GM10847 (cell line): ENCODE measurements around the gene MBP.

Experiments used
- POLR2A ChIP-seq: IDR thresholded peaks from 2 replicates; pipeline ENCODE4 v1.6.1; 2011; ENCODE audit not compliant: insufficient read length; ENCODE audit errors: extremely low read depth

Gene MBP

GRCh38 chr18:77082316-77082955, 50.1 kb downstream of the MBP start:
- no peak for TF ChIP-seq POLR2A

DNA sequence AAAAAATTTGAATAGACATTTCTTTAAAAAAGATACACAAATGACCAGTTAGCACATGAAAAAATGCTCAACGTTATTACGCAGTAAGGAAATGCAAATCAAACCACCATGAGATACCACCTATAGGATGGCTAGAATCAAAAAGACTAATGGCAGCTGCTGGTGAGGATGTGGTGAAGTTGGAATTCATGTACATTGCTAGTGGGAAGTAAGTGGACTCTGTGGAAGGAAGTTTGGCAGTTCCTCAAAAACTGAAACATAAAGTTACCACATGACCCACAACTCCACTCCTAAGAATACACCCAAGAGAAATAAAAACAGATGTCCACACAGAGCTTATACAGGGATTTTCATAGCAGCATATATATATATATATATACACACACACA, 51.2 kb downstream of the MBP start:
- TF ChIP-seq POLR2A = no peak

- TF ChIP-seq POLR2A = no peak
Observed at GRCh38 chr18:77079954-77080682, 52.5 kb downstream of the MBP start.

GRCh38 chr18:77079088-77079487, 53.5 kb downstream of the MBP start:
- no peak for TF ChIP-seq POLR2A

DNA sequence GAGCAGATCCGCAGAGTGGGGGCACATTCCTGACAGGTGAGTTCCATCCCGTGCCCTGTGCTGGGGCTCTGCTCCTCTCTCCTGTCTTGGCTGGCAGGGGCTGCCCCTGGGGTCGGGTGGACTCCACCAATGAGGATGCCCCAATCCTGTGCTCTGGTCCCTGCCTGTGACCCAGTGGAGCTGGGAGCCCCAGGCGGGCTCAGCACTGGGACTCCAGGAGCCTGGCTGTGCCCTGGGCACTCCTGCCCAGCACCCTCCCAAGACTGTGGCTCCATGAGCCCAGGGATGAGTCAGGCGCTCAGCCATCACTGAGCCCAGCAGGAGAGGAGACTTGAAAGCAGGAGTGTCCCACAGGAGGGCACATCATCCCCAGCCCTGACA, 53.9 kb downstream of the MBP start:
- TF ChIP-seq POLR2A = no peak

DNA sequence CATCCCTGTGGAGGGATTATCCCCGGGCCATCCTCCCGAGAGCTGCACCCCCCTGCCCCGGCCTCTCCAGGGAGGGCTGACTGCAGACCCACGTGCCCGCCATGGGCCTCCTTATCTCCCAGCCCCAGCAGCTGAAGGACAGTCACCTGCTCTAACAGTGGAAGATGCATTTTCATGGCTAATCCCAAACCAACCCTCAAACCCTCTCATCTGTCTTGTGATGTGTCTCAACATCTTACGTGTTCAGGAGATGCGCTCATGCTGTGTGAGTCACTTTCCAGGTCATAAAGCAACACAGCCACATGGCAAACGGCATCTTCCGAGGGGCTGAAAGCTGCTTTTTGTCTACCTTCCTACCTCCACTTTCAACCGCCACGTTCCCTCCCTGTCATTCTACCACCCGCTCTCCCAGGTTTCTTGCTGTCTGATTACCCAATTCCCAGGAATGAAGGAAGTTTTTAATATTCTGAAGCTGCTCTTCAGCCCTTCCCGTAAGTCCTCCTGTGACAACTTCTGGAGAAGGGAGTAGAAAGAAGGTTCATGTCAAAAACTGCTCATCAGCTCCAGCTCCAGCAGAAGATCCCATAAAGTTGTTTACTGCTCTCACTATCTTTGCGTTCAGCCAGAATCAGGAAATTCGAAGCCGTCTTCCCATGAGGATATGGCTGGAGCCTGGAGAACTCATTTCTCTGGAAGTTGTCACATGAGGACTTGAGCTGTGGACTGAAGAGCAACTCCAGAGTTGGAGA, 54.5 kb downstream of the MBP start:
- no peak for TF ChIP-seq POLR2A

DNA sequence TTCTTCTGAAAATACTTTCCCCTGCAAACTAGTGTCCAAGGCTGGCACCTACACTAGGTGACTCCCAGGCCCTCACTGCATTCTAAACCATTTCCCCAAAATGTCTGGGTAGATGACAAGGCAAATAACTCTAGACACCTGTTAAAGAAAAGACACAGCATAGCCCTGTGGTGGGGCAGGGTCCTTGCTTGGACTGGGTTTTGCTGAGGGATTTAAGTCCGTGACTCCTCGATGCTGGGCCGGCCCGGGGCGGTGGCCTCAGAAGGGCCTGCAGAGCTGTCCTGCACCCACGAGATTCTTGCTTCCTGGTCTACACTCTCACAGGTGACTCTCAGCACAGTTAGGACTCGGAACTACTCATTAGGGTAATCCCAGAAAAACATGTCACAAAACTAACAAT, 55.2 kb downstream of the MBP start:
- TF ChIP-seq POLR2A = no peak

GRCh38 chr18:77076111-77076510, 56.5 kb downstream of the MBP start:
- TF ChIP-seq POLR2A = no peak

- no peak for TF ChIP-seq POLR2A
Observed at GRCh38 chr18:77074431-77074830, 58.2 kb downstream of the MBP start.

- TF ChIP-seq POLR2A = no peak
Observed at GRCh38 chr18:77073336-77074093, 59.1 kb downstream of the MBP start.

GRCh38 chr18:77072566-77072965, 60.0 kb downstream of the MBP start:
- TF ChIP-seq POLR2A = no peak

DNA sequence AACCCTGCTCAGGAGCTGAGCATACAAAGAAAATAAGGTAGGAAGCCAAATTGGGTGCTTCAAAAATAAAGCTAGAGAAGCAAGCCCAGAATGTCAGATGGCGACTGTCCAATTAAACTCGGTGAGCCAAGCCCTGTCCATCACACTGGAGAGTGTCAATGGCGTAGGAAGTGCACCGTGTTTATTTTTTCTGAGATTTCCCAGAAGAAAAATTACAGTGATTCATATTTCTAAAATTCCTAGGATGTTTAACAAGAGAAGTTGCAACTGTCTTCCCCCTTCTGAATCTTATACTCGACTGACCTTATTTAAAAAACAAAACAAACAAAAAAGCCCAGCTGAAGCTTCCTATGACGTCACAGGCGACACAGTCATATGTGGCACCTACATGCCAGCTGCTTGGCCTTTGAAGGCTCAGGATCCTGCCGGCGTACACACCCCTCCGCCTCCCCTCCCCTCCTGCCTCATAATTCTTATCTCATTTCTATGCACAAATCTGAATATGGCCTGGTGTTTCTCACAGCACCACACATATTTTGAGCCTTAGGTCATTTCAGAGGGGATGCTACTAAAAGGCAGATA, 60.8 kb downstream of the MBP start:
- TF ChIP-seq POLR2A = no peak

DNA sequence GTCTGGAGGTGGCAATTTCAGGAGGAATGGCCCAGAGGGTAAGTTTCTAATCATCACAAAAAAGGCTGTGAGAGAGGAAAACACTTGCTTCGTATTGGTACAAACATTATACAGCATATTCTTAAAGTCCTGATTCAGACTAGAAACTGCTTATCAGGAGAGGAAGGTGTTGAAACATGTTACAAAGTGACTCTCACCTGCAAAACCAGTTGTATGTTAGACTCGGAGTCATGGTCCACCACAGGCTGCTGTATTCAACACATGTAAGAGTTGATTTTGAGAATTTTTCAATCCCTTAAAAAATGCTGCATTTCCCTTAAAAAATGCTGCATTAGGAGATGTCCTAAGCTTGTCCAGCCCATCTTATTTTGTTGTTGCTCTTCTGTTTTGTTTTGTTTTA, 61.5 kb downstream of the MBP start:
- no peak for TF ChIP-seq POLR2A

DNA sequence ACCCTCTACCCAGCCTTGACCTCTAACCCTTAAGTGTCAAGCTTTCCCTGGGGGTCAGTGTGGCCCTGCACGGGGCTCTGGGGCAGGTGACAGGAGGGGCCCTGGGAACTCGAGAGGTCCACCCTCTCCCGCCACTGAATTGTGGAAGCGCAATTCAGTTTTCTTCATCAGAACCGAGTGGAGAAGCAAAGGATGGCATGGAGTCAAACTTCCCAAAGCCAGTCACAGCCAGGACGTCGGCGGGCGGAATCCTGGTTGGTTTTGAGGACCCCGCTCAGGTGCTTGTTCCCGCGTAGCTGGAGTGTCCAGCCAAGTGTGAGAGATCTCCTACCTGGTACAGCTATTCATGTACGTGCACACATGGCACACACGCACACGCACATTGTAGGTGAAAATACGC, 62.0 kb downstream of the MBP start:
- TF ChIP-seq POLR2A = no peak

DNA sequence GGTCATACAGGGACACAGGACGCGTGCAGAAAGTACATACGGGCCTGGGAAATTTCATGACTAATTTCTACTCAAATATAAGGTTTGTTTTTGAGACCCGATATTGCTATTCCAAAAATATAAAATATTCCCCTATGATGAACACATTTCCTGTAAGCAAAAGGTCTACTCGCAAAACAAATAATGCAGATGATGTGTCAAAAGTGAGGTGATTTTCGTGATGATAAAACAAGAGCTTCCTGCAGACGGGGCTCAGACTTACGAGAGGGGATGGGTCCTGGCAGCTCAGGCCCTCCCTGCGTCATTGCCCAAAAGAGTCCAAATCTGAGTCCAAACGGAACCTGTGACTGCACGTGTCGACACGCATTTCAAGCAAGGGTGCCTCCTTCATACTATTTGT, 62.7 kb downstream of the MBP start:
- no peak for TF ChIP-seq POLR2A

DNA sequence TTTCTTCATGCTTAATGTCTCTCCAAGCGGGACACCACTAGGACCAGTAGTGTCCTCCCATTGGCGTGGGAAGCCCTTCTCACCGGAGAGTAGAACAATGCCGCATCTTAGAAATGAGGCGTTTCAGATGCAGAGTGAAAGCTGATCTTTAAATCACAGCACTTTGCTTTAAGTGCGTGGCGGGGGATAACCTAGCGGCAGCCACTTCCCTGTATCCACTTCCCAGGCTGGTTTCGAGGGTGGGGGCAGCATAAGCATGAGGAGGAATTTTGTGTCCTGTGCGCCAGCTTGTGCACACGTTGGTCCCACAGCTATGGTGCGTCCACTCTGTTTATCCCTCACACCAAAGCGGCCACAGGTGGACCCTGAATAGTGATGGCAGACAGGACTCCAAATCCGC, 63.1 kb downstream of the MBP start:
- no peak for TF ChIP-seq POLR2A
